Cardiac fibroblast (primary cell): Measurements from ENCODE around the gene ABLIM2.
A peak's percentile ranks its signal among the peaks of the same experiment; 100 is the strongest.

Source experiments
- DNase-seq, 2 donors: peaks; one replicate each; pipeline versions ENCODE4 v3.0.0 to v3.0.0-alpha.2; 2010; ENCODE audit warnings: low read depth in 2 of 2
- H3K4me3 ChIP-seq, 2 donors: replicated peaks in 1 of 2; 1 replicate in 1 of 2; 2 replicates in 1 of 2; pipeline ENCODE4 v1.5.1; 2011; ENCODE audit warnings: low read depth in 2 of 2, low read length in 2 of 2, mild to moderate bottlenecking in 2 of 2, moderate library complexity in 1 of 2
- CTCF ChIP-seq: IDR thresholded peaks from one replicate; pipeline ENCODE4 v1.5.1; 2011; ENCODE audit warnings: low read depth, mild to moderate bottlenecking, low read length, inconsistent platforms

The ABLIM2 gene

GRCh38 chr4:8041868-8042267 lies 116.7 kb downstream of the ABLIM2 start:
- no peak for DNase-seq
- TF ChIP-seq CTCF = no peak
- H3K4me3 ChIP-seq = no peak overlapping the region

- TF ChIP-seq CTCF = no peak
- H3K4me3 ChIP-seq = no peak overlapping the region
- no peak for DNase-seq
Measured at GRCh38 chr4:8041172-8041571, 117.4 kb downstream of the ABLIM2 start.

- no peak for DNase-seq
- H3K4me3 ChIP-seq = no peak overlapping the region
- no peak for TF ChIP-seq CTCF
Measured at GRCh38 chr4:8040607-8041006, 118.0 kb downstream of the ABLIM2 start.

GRCh38 chr4:8039853-8040252 lies 118.8 kb downstream of the ABLIM2 start:
- no peak for TF ChIP-seq CTCF
- no peak for DNase-seq
- H3K4me3 ChIP-seq = no peak overlapping the region

- TF ChIP-seq CTCF = no peak
- no peak overlapping the region for H3K4me3 ChIP-seq
- peak in 1 of 2 donors; percentile 10 for DNase-seq
Measured at GRCh38 chr4:8039290-8039689, 119.3 kb downstream of the ABLIM2 start.

- no peak for DNase-seq
- no peak overlapping the region for H3K4me3 ChIP-seq
- no peak for TF ChIP-seq CTCF
Measured at GRCh38 chr4:8038719-8039251, 119.8 kb downstream of the ABLIM2 start.

GRCh38 chr4:8038083-8038482 lies 120.5 kb downstream of the ABLIM2 start:
- no peak for TF ChIP-seq CTCF
- H3K4me3 ChIP-seq = no peak overlapping the region
- DNase-seq = no peak
